Mucosa of descending colon (tissue), 3 donors: ENCODE measurements around the gene NR2F2. TPM values are rescaled to one million over a fixed set of nuclear protein-coding genes. Genes with fewer than 3 reads are reported as not detected.

Experiments
- ATAC-seq: fragments of 200-7000 bp; cut with Tn5 transposase; one replicate; pipeline ENCODE4 v1.9.1; 2020; ENCODE audit warnings: mild to moderate bottlenecking, moderate library complexity
- DNase-seq, 3 donors: peaks; one replicate each; pipeline ENCODE4 v3.0.0-alpha.2; 2020
- H3K36me3 ChIP-seq: fragments of 200-600 bp; one replicate; pipeline ENCODE4 v1.8.0; 2021; ENCODE audit warnings: low read depth, mild to moderate bottlenecking
- H3K4me1 ChIP-seq: fragments of 200-600 bp; one replicate; pipeline ENCODE4 v1.8.0; 2021; ENCODE audit warnings: low read depth, mild to moderate bottlenecking
- H3K4me3 ChIP-seq: fragments of 200-600 bp; one replicate; pipeline ENCODE4 v1.8.0; 2021; ENCODE audit warnings: mild to moderate bottlenecking
- H3K9me3 ChIP-seq: fragments of 200-600 bp; one replicate; pipeline ENCODE4 v1.8.0; 2021; ENCODE audit warnings: mild to moderate bottlenecking
- CTCF ChIP-seq: fragments of 200-600 bp; IDR thresholded peaks from one replicate; pipeline ENCODE4 v1.8.0; 2022; ENCODE audit warnings: antibody characterized with exemption, mild to moderate bottlenecking
- intact Hi-C, 2 donors: fragments of 100-400 bp; cut with DNase I in 1 of 2; cut with micrococcal nuclease in 1 of 2; formaldehyde crosslinking; loops; one replicate each; pipeline versions ENCODE4 v1.11.0 to v1.11.1; 2022; cut with DNase I, micrococcal nuclease
- total RNA-seq, 3 donors: library from RNA; stranded (reverse); fragmentation: NEBNext Ultra II Directional in 2 of 3; extraction: Animal tissue kit (Norgen Biotek cat#: 25700) in 2 of 3; gene quantifications; one replicate each; pipeline versions ENCODE4 v1.2.1 to v1.2.4, GENCODE V29; 2021 to 2023
- donor health status: DM: no; HTN: no; CAD: no; lungs with moderate emphysema.
- donor health status: DM: no; HTN: no; CAD: no.
- donor health status: DM: no; HTN: yes; CAD: no.

NR2F2 gene
- total RNA-seq, 3 donors from 2014 or later = 31.9 to 79.3 (median 36.8) TPM

DNA sequence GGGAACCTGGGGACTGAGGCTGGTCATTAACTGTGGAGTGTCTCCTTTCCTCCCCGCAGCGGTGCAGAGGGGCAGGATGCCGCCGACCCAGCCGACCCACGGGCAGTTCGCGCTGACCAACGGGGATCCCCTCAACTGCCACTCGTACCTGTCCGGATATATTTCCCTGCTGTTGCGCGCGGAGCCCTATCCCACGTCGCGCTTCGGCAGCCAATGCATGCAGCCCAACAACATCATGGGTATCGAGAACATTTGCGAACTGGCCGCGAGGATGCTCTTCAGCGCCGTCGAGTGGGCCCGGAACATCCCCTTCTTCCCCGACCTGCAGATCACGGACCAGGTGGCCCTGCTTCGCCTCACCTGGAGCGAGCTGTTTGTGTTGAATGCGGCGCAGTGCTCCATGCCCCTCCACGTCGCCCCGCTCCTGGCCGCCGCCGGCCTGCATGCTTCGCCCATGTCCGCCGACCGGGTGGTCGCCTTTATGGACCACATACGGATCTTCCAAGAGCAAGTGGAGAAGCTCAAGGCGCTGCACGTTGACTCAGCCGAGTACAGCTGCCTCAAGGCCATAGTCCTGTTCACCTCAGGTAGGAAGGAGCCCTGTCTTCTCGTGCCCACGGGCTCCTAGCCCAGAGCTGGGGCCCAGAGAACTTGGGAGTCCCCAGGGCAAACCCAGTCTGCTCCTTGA is 3.7 kb downstream of the NR2F2 start:
- DNase-seq (peak in 1 of 3 donors; percentile 47), ATAC-seq (no peak)
- no peak for TF ChIP-seq CTCF
- H3K36me3 ChIP-seq = no peaks in the 10 kb centered on the region
- H3K9me3 ChIP-seq = no peaks in the 10 kb centered on the region
- intact Hi-C loops = no loop called here
- H3K4me1 ChIP-seq = peaks cover 9% of the 10 kb centered on the region
- H3K4me3 ChIP-seq = peak overlapping the region; percentile 63

DNA sequence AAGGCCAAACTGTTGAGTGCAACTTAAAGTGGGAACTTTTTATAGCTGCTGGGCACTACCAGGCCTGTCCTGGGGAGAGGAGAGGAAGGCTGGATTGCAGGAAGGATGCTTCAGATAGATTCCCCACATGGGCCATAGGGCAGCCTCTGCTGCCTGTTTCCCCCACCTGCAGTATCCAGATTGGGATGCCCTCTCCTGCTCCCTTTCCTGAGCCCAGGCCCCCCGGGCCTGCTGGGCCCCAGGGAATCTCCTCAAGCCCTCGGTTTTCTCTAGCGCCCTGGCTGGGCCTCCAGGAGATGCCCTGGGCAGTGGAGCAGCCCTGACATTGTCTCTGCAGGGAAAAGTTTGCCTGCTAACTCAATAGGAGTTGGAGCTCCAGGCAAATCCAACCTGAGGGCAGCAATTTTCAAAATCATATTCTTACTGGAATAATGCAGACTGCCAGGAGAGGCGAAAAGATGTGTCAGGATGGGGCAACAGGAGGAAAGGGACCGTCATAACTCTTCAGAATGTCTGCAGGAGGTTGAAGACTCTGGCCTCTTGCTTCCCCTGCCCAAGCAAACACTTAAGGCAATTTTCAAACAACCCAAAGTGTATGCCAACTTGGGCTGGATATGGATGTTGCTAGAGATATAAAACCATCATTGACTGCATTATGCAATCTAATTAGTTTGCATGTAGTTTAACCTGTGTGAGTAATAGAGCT is 4.4 kb downstream of the NR2F2 start:
- H3K4me3 ChIP-seq = peak overlapping the region; percentile 12
- no peak for DNase-seq
- H3K4me1 ChIP-seq = peaks cover 9% of the 10 kb centered on the region
- H3K9me3 ChIP-seq = no peaks in the 10 kb centered on the region
- no peak for ATAC-seq
- TF ChIP-seq CTCF = no peak
- intact Hi-C loops = no loop called here
- no peaks in the 10 kb centered on the region for H3K36me3 ChIP-seq

DNA sequence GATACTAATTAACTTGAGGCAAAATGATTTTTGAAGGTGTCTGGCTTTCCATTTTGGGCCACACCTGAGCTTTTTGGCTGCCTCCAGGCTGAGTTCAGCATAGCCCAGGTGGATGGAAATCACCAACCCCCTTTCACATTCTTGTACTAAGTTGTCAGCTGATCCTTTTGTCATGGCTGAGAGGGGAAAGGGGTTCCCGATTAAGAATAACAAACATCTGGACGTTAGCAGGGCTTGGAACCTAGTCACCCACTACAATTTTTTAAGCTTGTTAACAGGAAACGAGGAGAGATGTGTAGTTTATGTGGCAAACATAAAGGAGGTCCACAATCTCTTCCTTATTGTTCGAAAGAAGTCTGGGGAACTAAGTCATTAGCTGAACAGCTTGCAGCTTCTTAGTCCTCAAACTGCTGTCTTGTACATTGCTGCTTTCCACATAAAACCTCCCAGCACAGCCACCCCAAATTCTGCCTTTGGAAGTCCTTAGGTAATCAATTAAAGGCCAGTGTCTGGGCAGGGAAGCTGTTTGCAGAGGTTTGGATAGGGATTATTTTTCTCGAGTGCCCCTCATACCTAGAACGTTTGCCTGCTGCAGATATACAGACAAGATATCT is 5.0 kb downstream of the NR2F2 start:
- Histone ChIP-seq H3K9me3 (no peaks in the 10 kb centered on the region), H3K4me3 (no peak overlapping the region), H3K36me3 (no peaks in the 10 kb centered on the region), H3K4me1 (peaks cover 9% of the 10 kb centered on the region)
- intact Hi-C loops = no loop called here
- ATAC-seq = no peak
- no peak for TF ChIP-seq CTCF
- DNase-seq = no peak

- no peaks in the 10 kb centered on the region for H3K36me3 ChIP-seq
- ATAC-seq = no peak
- intact Hi-C loops = no loop called here
- no peak for DNase-seq
- no peak overlapping the region for H3K4me3 ChIP-seq
- TF ChIP-seq CTCF = no peak
- peaks cover 9% of the 10 kb centered on the region for H3K4me1 ChIP-seq
- H3K9me3 ChIP-seq = no peaks in the 10 kb centered on the region
Observed at GRCh38 chr15:96336108-96336595, 5.7 kb downstream of the NR2F2 start.

- peak in 1 of 3 donors; percentile 36 for DNase-seq
- no peak overlapping the region for H3K4me3 ChIP-seq
- ATAC-seq = peak; percentile 24
- intact Hi-C loops = no loop called here
- no peaks in the 10 kb centered on the region for H3K36me3 ChIP-seq
- TF ChIP-seq CTCF = no peak
- H3K9me3 ChIP-seq = no peaks in the 10 kb centered on the region
- peaks cover 10% of the 10 kb centered on the region for H3K4me1 ChIP-seq
Observed at GRCh38 chr15:96336596-96337364, 6.3 kb downstream of the NR2F2 start.
